Prostate gland (tissue), 2 donors: ENCODE measurements around the gene MYH15.

ENCODE experiments used
- CTCF ChIP-seq, 4 experiments: fragments of 200-600 bp in 2 of 4; fragments of 450-650 bp in 2 of 4; sonication (generic) in 2 of 4; IDR thresholded peaks; 1 replicate in 3 of 4; 2 replicates in 1 of 4; pipeline ENCODE4 v1.5.1; 2016 to 2019; ENCODE audit warnings: antibody characterized with exemption in 4 of 4, mild to moderate bottlenecking in 2 of 4, moderate library complexity in 2 of 4
- POLR2A ChIP-seq: fragments of 450-650 bp; IDR thresholded peaks from one replicate; pipeline ENCODE4 v1.6.1; 2016; ENCODE audit warnings: antibody characterized with exemption, mild to moderate bottlenecking
- POLR2AphosphoS5 ChIP-seq: sonication (generic); formaldehyde crosslinking; IDR thresholded peaks from one replicate; pipeline ENCODE4 v1.6.1; 2017; ENCODE audit warnings: antibody characterized with exemption

DNA sequence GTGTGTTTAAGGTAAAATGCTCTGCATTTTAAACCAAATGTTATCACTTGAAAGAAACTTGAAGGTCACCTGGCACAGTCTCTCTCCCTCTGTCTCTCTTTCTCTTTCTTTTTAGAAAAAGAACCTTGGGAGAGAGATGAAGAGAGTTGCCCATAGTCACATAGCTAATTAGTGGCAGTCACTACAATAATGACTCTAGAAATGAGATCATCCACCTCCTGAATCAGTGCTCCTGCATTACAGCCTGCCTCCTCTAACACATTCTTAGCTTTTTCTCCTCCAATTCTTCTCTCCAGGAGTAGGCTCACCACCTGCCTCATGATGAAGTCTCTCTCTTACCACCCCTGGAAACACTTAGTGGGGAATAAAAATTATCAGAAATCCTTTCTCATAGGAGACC, 2.5 kb downstream of the MYH15 start:
- no peak for TF ChIP-seq CTCF (IDR thresholded peaks at IDR 0.05)
- no peak for TF ChIP-seq POLR2AphosphoS5
- TF ChIP-seq POLR2A = no peak
